ENCODE data around the gene IFNA6.
"Not testable (repeated sequence)": the region's sequence is repeated elsewhere in the genome, so short reads cannot be mapped to it uniquely, and the experiment has no call there.

IFNA6 gene

GRCh38 chr9:21350787-21351186, at the start of gene IFNA6:
IFNA6 (minus strand) TSS chr9:21350887; CDS start chr9:21350887, 0 bp downstream.
- Histone ChIP-seq H3K27me3 (ENCODE audit: insufficient read depth, low read length) (no peaks in the 10 kb centered on the region), H3K9me3 (ENCODE audit: insufficient read depth, low read depth, low read length) (no peaks in the 10 kb centered on the region), H3K4me1 (ENCODE audit: insufficient read depth, low read length) (no peaks in the 10 kb centered on the region), H3K4me3 (ENCODE audit: low read length) (no peak within 1 kb of the TSS), H3K36me3 (ENCODE audit: insufficient read depth, low read depth, low read length) (no peaks in the 10 kb centered on the region), H3K27ac (ENCODE audit: low read length) (no peak within 1 kb of the TSS), H3K9ac (ENCODE audit: low read depth, low read length) (no peak within 1 kb of the TSS)

- Histone ChIP-seq H3K27ac (ENCODE audit: low read length) (no peak overlapping the region), H3K4me3 (ENCODE audit: low read length) (no peak overlapping the region), H3K4me1 (ENCODE audit: insufficient read depth, low read length) (peaks cover 4% of the 10 kb centered on the region; the same call in 1 of the 2 replicates), H3K36me3 (ENCODE audit: insufficient read depth, low read depth, low read length) (no peaks in the 10 kb centered on the region), H3K9ac (ENCODE audit: low read depth, low read length) (no peak overlapping the region), H3K27me3 (ENCODE audit: insufficient read depth, low read length) (peaks cover 60% of the 10 kb centered on the region), H3K9me3 (ENCODE audit: insufficient read depth, low read depth, low read length) (no peaks in the 10 kb centered on the region)
Observed at GRCh38 chr9:21399956-21400355, 49.3 kb upstream of the IFNA6 start.

- Histone ChIP-seq H3K4me1 (ENCODE audit: insufficient read depth, low read length) (peaks cover 4% of the 10 kb centered on the region; the same call in 1 of the 2 replicates), H3K4me3 (ENCODE audit: low read length) (no peak overlapping the region), H3K9ac (ENCODE audit: low read depth, low read length) (no peak overlapping the region), H3K27ac (ENCODE audit: low read length) (no peak overlapping the region), H3K27me3 (ENCODE audit: insufficient read depth, low read length) (peaks cover 59% of the 10 kb centered on the region), H3K9me3 (ENCODE audit: insufficient read depth, low read depth, low read length) (no peaks in the 10 kb centered on the region), H3K36me3 (ENCODE audit: insufficient read depth, low read depth, low read length) (no peaks in the 10 kb centered on the region)
Observed at GRCh38 chr9:21398955-21399489, 48.3 kb upstream of the IFNA6 start.

- H3K4me3 ChIP-seq (ENCODE audit: low read length) = peak overlapping the region; percentile 63; the same call in 1 of the 2 replicates
- H3K9ac ChIP-seq (ENCODE audit: low read depth, low read length) = peak overlapping the region; percentile 34; the same call in 1 of the 2 replicates
- no peaks in the 10 kb centered on the region for H3K9me3 ChIP-seq (ENCODE audit: insufficient read depth, low read depth, low read length)
- no peaks in the 10 kb centered on the region for H3K4me1 ChIP-seq (ENCODE audit: insufficient read depth, low read length)
- no peak overlapping the region for H3K27ac ChIP-seq (ENCODE audit: low read length)
- no peaks in the 10 kb centered on the region for H3K36me3 ChIP-seq (ENCODE audit: insufficient read depth, low read depth, low read length)
- peaks cover 40% of the 10 kb centered on the region for H3K27me3 ChIP-seq (ENCODE audit: insufficient read depth, low read length)
Observed at GRCh38 chr9:21395778-21396717, 45.4 kb upstream of the IFNA6 start.

GRCh38 chr9:21392270-21392669, 41.6 kb upstream of the IFNA6 start:
- H3K27ac ChIP-seq (ENCODE audit: low read length) = no peak overlapping the region
- no peaks in the 10 kb centered on the region for H3K9me3 ChIP-seq (ENCODE audit: insufficient read depth, low read depth, low read length)
- H3K4me1 ChIP-seq (ENCODE audit: insufficient read depth, low read length) = no peaks in the 10 kb centered on the region
- no peak overlapping the region for H3K4me3 ChIP-seq (ENCODE audit: low read length)
- peaks cover 33% of the 10 kb centered on the region for H3K27me3 ChIP-seq (ENCODE audit: insufficient read depth, low read length)
- H3K36me3 ChIP-seq (ENCODE audit: insufficient read depth, low read depth, low read length) = no peaks in the 10 kb centered on the region
- no peak overlapping the region for H3K9ac ChIP-seq (ENCODE audit: low read depth, low read length)

- no peaks in the 10 kb centered on the region for H3K9me3 ChIP-seq (ENCODE audit: insufficient read depth, low read depth, low read length)
- no peak within 1 kb of the TSS for H3K27ac ChIP-seq (ENCODE audit: low read length)
- H3K36me3 ChIP-seq (ENCODE audit: insufficient read depth, low read depth, low read length) = no peaks in the 10 kb centered on the region
- H3K9ac ChIP-seq (ENCODE audit: low read depth, low read length) = no peak within 1 kb of the TSS
- H3K4me3 ChIP-seq (ENCODE audit: low read length) = no peak within 1 kb of the TSS
- H3K27me3 ChIP-seq (ENCODE audit: insufficient read depth, low read length) = no peaks in the 10 kb centered on the region
- H3K4me1 ChIP-seq (ENCODE audit: insufficient read depth, low read length) = peaks cover 13% of the 10 kb centered on the region
Observed at GRCh38 chr9:21385131-21385670, 34.5 kb upstream of the IFNA6 start, which contains the start of gene IFNA2. IFNA2 (minus strand) TSS chr9:21385398; CDS start chr9:21385329, 69 bp downstream.

GRCh38 chr9:21383627-21384026, 32.9 kb upstream of the IFNA6 start:
- no peak overlapping the region for H3K27ac ChIP-seq (ENCODE audit: low read length)
- no peaks in the 10 kb centered on the region for H3K27me3 ChIP-seq (ENCODE audit: insufficient read depth, low read length)

GRCh38 chr9:21381448-21382339, 31.0 kb upstream of the IFNA6 start:
- H3K4me3 ChIP-seq (ENCODE audit: low read length) = no peak overlapping the region
- H3K36me3 ChIP-seq (ENCODE audit: insufficient read depth, low read depth, low read length) = no peaks in the 10 kb centered on the region
- no peaks in the 10 kb centered on the region for H3K27me3 ChIP-seq (ENCODE audit: insufficient read depth, low read length)
- peaks cover 13% of the 10 kb centered on the region for H3K4me1 ChIP-seq (ENCODE audit: insufficient read depth, low read length)
- no peak overlapping the region for H3K27ac ChIP-seq (ENCODE audit: low read length)
- no peaks in the 10 kb centered on the region for H3K9me3 ChIP-seq (ENCODE audit: insufficient read depth, low read depth, low read length)
- H3K9ac ChIP-seq (ENCODE audit: low read depth, low read length) = no peak overlapping the region

More at GRCh38 chr9:21383627-21384026, 32.9 kb upstream of the IFNA6 start:
- Histone ChIP-seq H3K36me3 (ENCODE audit: insufficient read depth, low read depth, low read length) (no peaks in the 10 kb centered on the region), H3K4me1 (ENCODE audit: insufficient read depth, low read length) (peaks cover 13% of the 10 kb centered on the region), H3K9ac (ENCODE audit: low read depth, low read length) (no peak overlapping the region), H3K4me3 (ENCODE audit: low read length) (no peak overlapping the region), H3K9me3 (ENCODE audit: insufficient read depth, low read depth, low read length) (no peaks in the 10 kb centered on the region)

- H3K27ac ChIP-seq (ENCODE audit: low read length); H3K4me1 ChIP-seq (ENCODE audit: insufficient read depth, low read length); H3K36me3 ChIP-seq (ENCODE audit: insufficient read depth, low read depth, low read length); H3K27me3 ChIP-seq (ENCODE audit: insufficient read depth, low read length); H3K9ac ChIP-seq (ENCODE audit: low read depth, low read length); H3K4me3 ChIP-seq (ENCODE audit: low read length); H3K9me3 ChIP-seq (ENCODE audit: insufficient read depth, low read depth, low read length): not testable (repeated sequence)
Observed at GRCh38 chr9:21371467-21371866, 20.8 kb upstream of the IFNA6 start.

- Histone ChIP-seq H3K36me3 (ENCODE audit: insufficient read depth, low read depth, low read length) (no peaks in the 10 kb centered on the region), H3K27me3 (ENCODE audit: insufficient read depth, low read length) (no peaks in the 10 kb centered on the region), H3K9ac (ENCODE audit: low read depth, low read length) (no peak within 1 kb of the TSS), H3K27ac (ENCODE audit: low read length) (no peak within 1 kb of the TSS), H3K9me3 (ENCODE audit: insufficient read depth, low read depth, low read length) (no peaks in the 10 kb centered on the region), H3K4me1 (ENCODE audit: insufficient read depth, low read length) (no peaks in the 10 kb centered on the region), H3K4me3 (ENCODE audit: low read length) (no peak within 1 kb of the TSS)
Observed at GRCh38 chr9:21367957-21368356, 17.3 kb upstream of the IFNA6 start, which contains the start of gene IFNA13. IFNA13 (minus strand) TSS chr9:21368057; CDS start chr9:21368010, 47 bp downstream.

GRCh38 chr9:21367169-21367568, 16.5 kb upstream of the IFNA6 start:
- not testable (repeated sequence) for H3K27me3 ChIP-seq (ENCODE audit: insufficient read depth, low read length)

More at GRCh38 chr9:21367169-21367568, 16.5 kb upstream of the IFNA6 start:
- H3K9me3 ChIP-seq (ENCODE audit: insufficient read depth, low read depth, low read length); H3K4me1 ChIP-seq (ENCODE audit: insufficient read depth, low read length); H3K36me3 ChIP-seq (ENCODE audit: insufficient read depth, low read depth, low read length); H3K4me3 ChIP-seq (ENCODE audit: low read length); H3K27ac ChIP-seq (ENCODE audit: low read length); H3K9ac ChIP-seq (ENCODE audit: low read depth, low read length): not testable (repeated sequence)

Data from iPS-20b (cell line).